SJSA1 (cell line): Measurements from ENCODE around the gene ADRA2B. TPM values are rescaled to one million over a fixed set of nuclear protein-coding genes. Genes with fewer than 3 reads are reported as not detected.

Experiments used
- DNase-seq, 2 experiments: peaks; one replicate each; pipeline ENCODE4 v3.0.0-alpha.2; 2015 to 2020; ENCODE audit warnings: low spot score in 2 of 2, low read depth in 1 of 2
- H3K27ac ChIP-seq: fragments of 250-450 bp; sonication (Bioruptor Pico); 2 replicates; pipeline ENCODE4 v1.5.1; 2020; ENCODE audit warnings: mild to moderate bottlenecking, moderate library complexity
- H3K27me3 ChIP-seq: fragments of 250-450 bp; sonication (Bioruptor Pico); replicated peaks from 2 replicates; pipeline ENCODE4 v1.5.1; 2020; ENCODE audit warnings: mild to moderate bottlenecking, moderate library complexity
- H3K36me3 ChIP-seq: fragments of 250-450 bp; sonication (Bioruptor Pico); 2 replicates; pipeline ENCODE4 v1.5.1; 2020; ENCODE audit warnings: mild to moderate bottlenecking
- H3K4me1 ChIP-seq: fragments of 250-450 bp; sonication (Bioruptor Pico); replicated peaks from 2 replicates; pipeline ENCODE4 v1.6.1; 2021; ENCODE audit warnings: mild to moderate bottlenecking
- H3K4me3 ChIP-seq: fragments of 250-450 bp; sonication (Bioruptor Pico); 2 replicates; pipeline ENCODE4 v1.5.1; 2020; ENCODE audit warnings: mild to moderate bottlenecking
- H3K9me3 ChIP-seq: fragments of 250-450 bp; sonication (Bioruptor Pico); replicated peaks from 2 replicates; pipeline ENCODE4 v1.5.1; 2020; ENCODE audit warnings: mild to moderate bottlenecking
- total RNA-seq: library from RNA; depleted of rRNA; stranded (reverse); fragments of >200 nt; shearing (Covaris generic); gene quantifications from 2 replicates; pipeline ENCODE4 v1.2.3, GENCODE V29; 2014

ADRA2B gene
- total RNA-seq, 1 experiment from 2014 or later: not detected

- no peak for DNase-seq
- Histone ChIP-seq H3K9me3 (no peaks in the 10 kb centered on the region), H3K4me3 (no peak overlapping the region), H3K4me1 (no peaks in the 10 kb centered on the region), H3K27me3 (peaks cover 63% of the 10 kb centered on the region), H3K27ac (no peak overlapping the region), H3K36me3 (no peaks in the 10 kb centered on the region)
Observed at GRCh38 chr2:96123290-96123689, 6.9 kb upstream of the ADRA2B start.

- Histone ChIP-seq H3K4me1 (peaks cover 1% of the 10 kb centered on the region), H3K9me3 (no peaks in the 10 kb centered on the region), H3K27ac (no peak overlapping the region), H3K4me3 (no peak overlapping the region), H3K36me3 (no peaks in the 10 kb centered on the region), H3K27me3 (peaks cover 70% of the 10 kb centered on the region)
- no peak for DNase-seq
Observed at GRCh38 chr2:96122391-96122790, 6.0 kb upstream of the ADRA2B start.

GRCh38 chr2:96121414-96121813 lies 5.0 kb upstream of the ADRA2B start:
- Histone ChIP-seq H3K4me3 (no peak overlapping the region), H3K9me3 (peaks cover 6% of the 10 kb centered on the region), H3K4me1 (peaks cover 11% of the 10 kb centered on the region), H3K36me3 (no peaks in the 10 kb centered on the region), H3K27ac (no peak overlapping the region), H3K27me3 (peaks cover 70% of the 10 kb centered on the region)
- no peak for DNase-seq

GRCh38 chr2:96120991-96121390 lies 4.6 kb upstream of the ADRA2B start:
- H3K4me1 ChIP-seq: peaks cover 12% of the 10 kb centered on the region
- H3K9me3 ChIP-seq: peaks cover 9% of the 10 kb centered on the region
- no peak overlapping the region for H3K4me3 ChIP-seq
- peaks cover 70% of the 10 kb centered on the region for H3K27me3 ChIP-seq
- no peak for DNase-seq
- H3K27ac ChIP-seq: no peak overlapping the region
- H3K36me3 ChIP-seq: no peaks in the 10 kb centered on the region

- Histone ChIP-seq H3K9me3 (peaks cover 12% of the 10 kb centered on the region), H3K36me3 (no peaks in the 10 kb centered on the region), H3K4me3 (no peak overlapping the region), H3K27me3 (peaks cover 75% of the 10 kb centered on the region), H3K4me1 (peaks cover 12% of the 10 kb centered on the region), H3K27ac (no peak overlapping the region)
- DNase-seq: no peak
Observed at GRCh38 chr2:96120091-96120720, 3.8 kb upstream of the ADRA2B start.

GRCh38 chr2:96119389-96119751 lies 3.0 kb upstream of the ADRA2B start:
- Histone ChIP-seq H3K9me3 (peaks cover 12% of the 10 kb centered on the region), H3K27me3 (peaks cover 68% of the 10 kb centered on the region), H3K36me3 (no peaks in the 10 kb centered on the region), H3K4me1 (peaks cover 12% of the 10 kb centered on the region), H3K27ac (no peak overlapping the region), H3K4me3 (no peak overlapping the region)
- DNase-seq: no peak

GRCh38 chr2:96118698-96119388 lies 2.5 kb upstream of the ADRA2B start:
- Histone ChIP-seq H3K9me3 (peaks cover 12% of the 10 kb centered on the region), H3K36me3 (no peaks in the 10 kb centered on the region), H3K27me3 (peaks cover 62% of the 10 kb centered on the region), H3K4me1 (peaks cover 12% of the 10 kb centered on the region), H3K4me3 (no peak overlapping the region), H3K27ac (no peak overlapping the region)
- no peak for DNase-seq

GRCh38 chr2:96117701-96118588 lies 1.6 kb upstream of the ADRA2B start:
- H3K9me3 ChIP-seq: peaks cover 12% of the 10 kb centered on the region
- no peaks in the 10 kb centered on the region for H3K36me3 ChIP-seq
- H3K27me3 ChIP-seq: peaks cover 60% of the 10 kb centered on the region
- no peak overlapping the region for H3K27ac ChIP-seq
- no peak for DNase-seq
- H3K4me1 ChIP-seq: peaks cover 12% of the 10 kb centered on the region
- H3K4me3 ChIP-seq: no peak overlapping the region

GRCh38 chr2:96116879-96117533 lies 635 bp upstream of the ADRA2B start:
- no peaks in the 10 kb centered on the region for H3K36me3 ChIP-seq
- H3K9me3 ChIP-seq: peaks cover 12% of the 10 kb centered on the region
- peak in 1 of 2 experiments; percentile 28 for DNase-seq
- H3K4me3 ChIP-seq: peak overlapping the region; percentile 21
- H3K4me1 ChIP-seq: peaks cover 12% of the 10 kb centered on the region
- H3K27ac ChIP-seq: no peak overlapping the region
- H3K27me3 ChIP-seq: peaks cover 53% of the 10 kb centered on the region

GRCh38 chr2:96115631-96116423 lies 544 bp downstream of the ADRA2B start:
- H3K27ac ChIP-seq: no peak overlapping the region
- H3K4me3 ChIP-seq: no peak overlapping the region
- peaks cover 12% of the 10 kb centered on the region for H3K9me3 ChIP-seq
- no peak for DNase-seq
- peaks cover 41% of the 10 kb centered on the region for H3K27me3 ChIP-seq
- peaks cover 12% of the 10 kb centered on the region for H3K4me1 ChIP-seq
- H3K36me3 ChIP-seq: no peaks in the 10 kb centered on the region

GRCh38 chr2:96114903-96115581 lies 1.3 kb downstream of the ADRA2B start:
- Histone ChIP-seq H3K27ac (no peak overlapping the region), H3K27me3 (peaks cover 38% of the 10 kb centered on the region), H3K9me3 (peaks cover 12% of the 10 kb centered on the region), H3K4me1 (peaks cover 12% of the 10 kb centered on the region), H3K36me3 (no peaks in the 10 kb centered on the region), H3K4me3 (no peak overlapping the region)
- DNase-seq: no peak

- Histone ChIP-seq H3K27me3 (peaks cover 36% of the 10 kb centered on the region), H3K4me1 (peaks cover 12% of the 10 kb centered on the region), H3K9me3 (peaks cover 12% of the 10 kb centered on the region), H3K4me3 (no peak overlapping the region), H3K27ac (no peak overlapping the region), H3K36me3 (no peaks in the 10 kb centered on the region)
- DNase-seq: no peak
Observed at GRCh38 chr2:96114546-96114902, 1.8 kb downstream of the ADRA2B start.
